DMS53 treated with DMSO at 0.1 percent for 48 hours (cell line): ENCODE data around the gene GPR78.

Source experiments
- DNase-seq: peaks from one replicate; lab custom pipeline; 2025; ENCODE audit not compliant: unreplicated experiment; lab: John Stamatoyannopoulos, UW

Gene GPR78

DNA sequence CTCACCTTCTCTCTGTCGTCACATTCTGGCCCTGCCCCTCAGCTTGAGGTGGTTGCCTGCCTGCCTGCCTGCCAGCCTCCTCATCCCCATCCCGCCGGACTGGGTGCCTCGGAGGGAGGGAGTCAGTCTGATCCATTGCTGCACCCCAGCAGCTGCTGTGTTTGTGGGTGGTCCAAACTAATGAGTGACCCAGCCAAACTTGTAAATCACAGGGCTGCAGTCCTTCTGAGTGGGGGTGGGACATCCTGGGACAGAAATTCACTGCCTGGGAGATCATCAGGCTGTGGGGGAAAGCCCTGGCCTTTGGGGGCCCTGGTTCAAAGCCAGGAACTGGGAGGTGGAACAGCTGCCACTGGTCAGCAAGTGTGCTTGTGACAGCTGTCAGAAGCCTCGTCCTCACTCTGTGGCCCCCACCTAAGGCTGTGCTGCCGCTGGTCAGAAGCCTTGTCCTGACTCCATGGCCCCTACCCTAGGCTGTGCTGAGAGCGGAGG lies 5.6 kb downstream of the GPR78 start:
- no peak for DNase-seq

DNA sequence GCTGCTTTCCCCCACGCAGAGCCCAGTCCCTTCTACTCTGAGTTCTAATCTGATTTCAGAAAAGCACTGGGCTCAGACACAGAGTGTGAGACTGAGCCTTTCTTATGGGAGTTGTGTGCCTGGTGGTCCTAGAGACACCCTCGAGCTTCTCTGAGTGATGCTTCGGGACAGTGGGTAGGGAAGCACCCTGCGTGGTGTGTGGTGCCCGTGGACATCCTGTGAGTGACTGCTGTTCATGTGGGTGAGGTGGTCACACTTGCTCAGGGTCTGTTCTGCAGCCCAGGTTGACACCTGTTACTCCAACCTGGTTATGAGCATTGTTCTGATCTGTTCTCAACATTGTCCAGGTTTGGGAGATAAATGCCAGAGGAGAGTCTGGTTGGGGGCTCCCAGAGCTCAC lies 6.1 kb downstream of the GPR78 start:
- no peak for DNase-seq

DNA sequence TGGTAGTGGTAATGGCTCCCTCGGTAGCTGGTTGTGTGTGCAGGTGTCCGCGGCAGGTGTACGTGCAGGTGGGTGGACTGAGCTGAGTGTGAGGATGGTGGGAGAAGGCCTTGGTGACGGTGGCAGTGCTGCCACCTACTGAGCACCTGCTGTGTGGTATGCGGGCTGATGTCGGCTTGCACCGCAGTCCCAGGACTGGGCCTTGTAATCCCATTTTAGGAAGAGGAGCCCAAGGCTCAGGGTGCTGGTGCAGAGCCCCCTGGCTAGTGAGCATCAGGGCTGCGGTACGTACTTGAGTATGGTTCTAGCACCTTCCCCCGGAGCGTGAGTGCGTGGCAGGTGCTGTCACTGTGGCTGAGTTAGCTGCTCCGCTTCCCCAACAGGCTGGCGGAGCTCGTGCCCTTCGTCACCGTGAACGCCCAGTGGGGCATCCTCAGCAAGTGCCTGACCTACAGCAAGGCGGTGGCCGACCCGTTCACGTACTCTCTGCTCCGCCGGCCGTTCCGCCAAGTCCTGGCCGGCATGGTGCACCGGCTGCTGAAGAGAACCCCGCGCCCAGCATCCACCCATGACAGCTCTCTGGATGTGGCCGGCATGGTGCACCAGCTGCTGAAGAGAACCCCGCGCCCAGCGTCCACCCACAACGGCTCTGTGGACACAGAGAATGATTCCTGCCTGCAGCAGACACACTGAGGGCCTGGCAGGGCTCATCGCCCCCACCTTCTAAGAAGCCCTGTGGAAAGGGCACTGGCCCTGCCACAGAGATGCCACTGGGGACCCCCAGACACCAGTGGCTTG lies 6.7 kb downstream of the GPR78 start:
- no peak for DNase-seq

DNA sequence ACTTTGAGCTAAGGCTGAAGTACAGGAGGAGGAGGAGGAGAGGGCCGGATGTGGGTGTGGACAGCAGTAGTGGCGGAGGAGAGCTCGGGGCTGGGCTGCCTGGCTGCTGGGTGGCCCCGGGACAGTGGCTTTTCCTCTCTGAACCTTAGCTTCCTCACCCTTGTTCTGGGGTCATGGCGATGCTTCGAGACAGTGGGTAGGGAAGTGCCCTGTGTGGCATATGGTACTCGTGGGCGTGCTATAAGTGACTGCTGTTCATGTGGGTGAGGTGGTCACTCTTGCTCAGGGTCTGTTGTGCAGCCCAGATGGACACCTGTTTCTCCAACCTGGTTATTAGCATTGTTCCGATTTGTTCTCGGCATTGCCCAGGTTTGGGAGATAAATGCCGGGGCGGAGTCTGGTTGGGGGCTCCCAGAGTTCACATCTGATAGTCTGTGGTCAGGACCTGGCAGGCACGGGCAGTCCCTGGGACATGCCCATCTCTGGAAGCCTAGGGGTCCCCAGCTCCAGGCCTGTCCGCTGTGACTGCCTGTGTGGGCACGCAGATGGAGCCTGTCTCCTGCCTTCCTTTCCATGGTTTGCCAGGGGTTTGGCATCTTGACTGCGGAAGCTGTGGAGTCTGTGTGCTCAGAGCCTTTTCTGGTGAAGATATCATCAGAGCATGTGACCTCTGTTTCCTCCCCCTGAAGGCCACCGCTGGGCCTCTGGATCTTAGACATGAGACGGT lies 7.4 kb downstream of the GPR78 start:
- no peak for DNase-seq

DNA sequence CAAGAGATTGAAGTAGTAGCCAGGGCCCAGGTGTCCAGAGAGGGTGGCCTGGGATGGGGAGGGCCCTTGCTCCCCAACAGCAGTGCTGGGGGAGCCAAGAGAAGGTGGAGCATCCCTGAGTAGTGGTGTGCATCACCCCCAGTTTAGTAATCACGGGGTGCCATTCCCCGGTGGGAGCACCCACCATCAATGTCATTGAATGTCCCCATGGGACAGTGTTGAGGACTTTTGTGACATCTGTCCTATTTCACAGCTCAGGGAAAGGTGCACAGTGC lies 7.9 kb downstream of the GPR78 start:
- DNase-seq: no peak

DNA sequence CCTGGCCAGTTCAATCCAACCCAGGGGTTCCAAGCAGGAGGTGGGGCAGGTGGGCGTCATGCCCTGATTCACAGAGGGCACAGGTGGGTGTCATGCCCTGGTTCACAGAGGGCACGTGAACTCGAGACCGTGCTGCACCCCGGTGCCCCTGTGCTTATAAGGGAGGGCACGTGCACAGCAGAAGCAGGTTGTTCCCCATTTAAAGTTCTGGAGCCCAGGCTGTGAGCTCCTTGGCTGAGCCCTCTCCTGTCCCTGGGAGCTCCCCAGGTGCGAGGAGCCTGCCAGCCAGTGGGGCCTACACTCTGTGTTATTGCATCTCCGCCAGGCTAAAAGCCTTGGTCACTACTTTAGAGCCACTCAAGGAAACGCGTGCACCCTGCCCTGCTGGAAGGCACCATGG lies 9.1 kb downstream of the GPR78 start:
- DNase-seq: no peak

DNA sequence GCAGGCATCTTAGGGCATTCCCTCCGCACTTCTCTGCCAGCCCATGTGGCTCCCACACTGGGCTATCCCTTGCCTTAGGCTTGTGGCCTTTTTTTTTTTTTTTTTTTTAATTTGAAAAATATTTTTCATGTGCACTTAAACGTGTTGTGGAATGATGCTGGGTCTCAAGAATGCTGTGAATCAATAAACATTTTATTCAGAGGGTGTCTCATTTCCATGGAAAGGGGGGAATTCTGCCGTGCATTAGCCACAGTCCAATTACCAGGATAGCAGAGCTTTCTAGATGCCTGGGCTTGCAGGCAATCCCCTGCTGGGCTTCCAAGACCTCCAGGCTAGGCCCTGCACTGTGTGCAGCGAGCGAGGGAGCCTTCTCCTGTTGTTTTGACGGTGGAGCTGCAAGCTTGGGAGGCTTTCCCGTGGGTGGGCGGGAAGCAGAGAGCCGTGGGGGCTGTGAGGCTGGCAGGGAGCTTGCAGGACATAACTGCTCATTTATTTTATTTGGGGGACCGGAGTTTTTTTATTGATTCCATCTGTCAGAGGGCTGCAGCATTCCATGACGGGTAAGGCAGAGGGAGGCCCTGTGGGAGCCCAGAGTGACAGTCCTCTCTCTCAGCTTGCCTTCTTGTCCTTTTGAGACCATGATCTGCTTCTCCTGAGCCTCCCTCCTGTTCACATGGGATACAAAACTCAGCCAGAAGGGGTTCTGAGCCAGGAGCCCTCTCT lies 9.8 kb downstream of the GPR78 start:
- DNase-seq: no peak

DNA sequence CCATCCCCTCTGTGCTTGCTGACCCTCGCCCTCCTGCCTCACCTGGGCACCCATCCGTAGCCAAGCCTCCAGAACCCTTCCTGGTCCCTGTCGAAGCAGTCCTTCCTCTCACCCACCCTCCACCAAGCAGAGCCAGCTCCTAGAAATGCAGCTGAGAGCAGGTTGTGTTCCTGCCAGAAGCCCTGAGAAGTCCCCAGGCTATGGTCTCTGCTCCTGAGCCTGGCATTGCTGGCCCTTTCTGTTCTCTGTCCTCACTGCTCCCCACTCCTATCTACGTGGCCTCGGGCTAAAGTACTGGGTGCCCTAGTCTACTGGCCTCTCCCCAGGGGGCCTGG lies 10.3 kb downstream of the GPR78 start:
- no peak for DNase-seq

DNA sequence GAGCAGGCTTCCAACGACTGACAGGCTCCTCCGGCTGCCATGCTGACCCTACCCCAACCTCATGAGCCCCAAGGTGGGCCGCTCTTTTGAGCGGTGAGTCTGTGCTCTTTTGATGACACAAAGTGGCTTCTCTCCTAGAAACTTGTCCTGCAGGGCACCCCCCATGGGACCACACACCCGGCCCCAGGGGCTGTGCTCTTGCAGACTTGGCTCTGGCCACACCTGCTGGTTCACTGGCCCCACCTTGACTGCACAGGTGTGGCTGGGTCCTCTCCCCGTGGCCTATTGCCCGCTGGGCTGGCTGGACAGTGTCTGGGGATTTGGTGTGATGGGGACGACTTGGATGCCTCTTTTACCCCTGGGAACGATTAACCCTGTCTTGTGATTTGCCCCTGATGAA lies 10.9 kb downstream of the GPR78 start:
- DNase-seq: no peak

DNA sequence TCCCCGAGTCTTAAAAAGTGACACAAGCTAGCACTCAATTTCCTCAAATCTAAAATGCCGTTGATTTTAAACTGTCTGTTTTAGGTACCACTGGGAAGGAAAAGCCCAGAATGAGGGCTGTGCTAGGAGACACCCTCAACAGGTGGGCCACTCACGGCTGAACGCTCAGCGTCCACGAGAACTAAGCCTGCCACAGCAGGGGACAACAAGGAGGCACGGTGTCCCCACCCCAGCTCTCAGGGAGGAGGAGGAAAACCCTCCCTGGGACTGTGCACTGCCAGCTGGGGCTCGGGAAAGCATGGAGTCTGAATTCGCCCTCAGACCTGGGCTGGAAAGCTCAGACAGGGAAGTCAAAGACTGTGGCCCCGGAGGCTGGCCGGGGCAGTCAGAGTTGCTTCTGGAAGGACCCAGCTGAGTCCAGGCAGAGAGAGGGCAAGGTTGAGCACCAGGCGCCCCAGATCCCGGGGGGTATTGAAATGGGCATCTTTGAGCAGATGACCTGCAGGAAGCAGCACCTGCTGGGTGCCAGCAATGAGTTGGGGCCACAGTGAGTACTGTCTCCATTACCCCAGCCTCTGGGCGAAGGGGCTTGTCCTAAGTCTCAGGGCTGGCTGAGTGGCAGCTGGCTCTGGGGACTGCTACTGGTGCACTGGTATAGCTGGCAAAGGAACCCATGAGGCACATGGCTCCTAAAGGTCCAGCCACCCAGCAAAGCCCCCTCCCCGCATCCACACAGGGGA lies 11.6 kb downstream of the GPR78 start:
- DNase-seq: no peak

DNA sequence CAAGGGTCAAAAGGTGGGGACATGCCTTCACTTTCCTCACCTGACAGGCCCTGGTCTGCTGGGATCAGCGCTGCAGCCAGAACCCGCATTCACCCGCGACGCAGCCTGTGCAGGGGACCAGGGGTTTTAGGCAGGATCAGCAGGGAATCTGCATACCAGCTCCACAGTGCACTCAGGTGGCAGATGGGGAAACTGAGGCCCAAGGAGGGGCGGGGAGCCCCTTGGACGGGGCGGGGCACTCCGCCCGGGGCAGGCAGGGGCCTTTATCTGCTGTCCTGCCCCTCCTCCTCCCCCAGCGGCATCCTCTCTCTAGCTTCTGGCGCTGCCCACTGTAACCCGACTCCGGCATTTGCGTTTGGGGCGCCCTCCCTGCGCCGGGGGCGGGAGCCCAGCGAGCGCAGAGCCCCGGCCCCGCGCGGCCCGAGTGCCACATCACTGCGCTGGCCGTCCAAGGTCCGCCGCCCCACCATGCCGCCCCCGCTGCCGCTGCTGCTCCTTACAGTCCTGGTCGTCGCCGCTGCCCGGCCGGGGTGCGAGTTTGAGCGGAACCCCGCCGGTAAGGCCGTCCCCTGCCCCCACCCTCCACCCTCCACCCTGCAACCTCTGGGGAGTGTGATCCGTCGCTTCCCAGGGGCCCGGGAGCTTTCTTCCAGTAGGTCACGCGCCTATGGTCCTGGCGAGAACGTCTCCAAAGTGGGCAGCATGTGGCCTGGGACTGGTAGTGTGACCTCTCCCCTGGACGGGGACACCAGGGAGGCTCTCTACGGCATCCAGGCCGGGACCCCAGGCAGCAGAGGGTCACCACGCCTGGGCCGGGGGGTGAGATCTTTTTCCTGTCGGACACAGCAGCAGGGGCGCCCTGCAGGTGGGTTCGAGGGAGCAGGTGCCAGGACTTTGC lies 12.4 kb downstream of the GPR78 start, which contains the start of gene CPZ:
Gene CPZ (plus strand): TSS at position 400 of the 898 bp plus-strand sequence. CDS start 69 bp downstream, at position 469.
- no peak for DNase-seq

DNA sequence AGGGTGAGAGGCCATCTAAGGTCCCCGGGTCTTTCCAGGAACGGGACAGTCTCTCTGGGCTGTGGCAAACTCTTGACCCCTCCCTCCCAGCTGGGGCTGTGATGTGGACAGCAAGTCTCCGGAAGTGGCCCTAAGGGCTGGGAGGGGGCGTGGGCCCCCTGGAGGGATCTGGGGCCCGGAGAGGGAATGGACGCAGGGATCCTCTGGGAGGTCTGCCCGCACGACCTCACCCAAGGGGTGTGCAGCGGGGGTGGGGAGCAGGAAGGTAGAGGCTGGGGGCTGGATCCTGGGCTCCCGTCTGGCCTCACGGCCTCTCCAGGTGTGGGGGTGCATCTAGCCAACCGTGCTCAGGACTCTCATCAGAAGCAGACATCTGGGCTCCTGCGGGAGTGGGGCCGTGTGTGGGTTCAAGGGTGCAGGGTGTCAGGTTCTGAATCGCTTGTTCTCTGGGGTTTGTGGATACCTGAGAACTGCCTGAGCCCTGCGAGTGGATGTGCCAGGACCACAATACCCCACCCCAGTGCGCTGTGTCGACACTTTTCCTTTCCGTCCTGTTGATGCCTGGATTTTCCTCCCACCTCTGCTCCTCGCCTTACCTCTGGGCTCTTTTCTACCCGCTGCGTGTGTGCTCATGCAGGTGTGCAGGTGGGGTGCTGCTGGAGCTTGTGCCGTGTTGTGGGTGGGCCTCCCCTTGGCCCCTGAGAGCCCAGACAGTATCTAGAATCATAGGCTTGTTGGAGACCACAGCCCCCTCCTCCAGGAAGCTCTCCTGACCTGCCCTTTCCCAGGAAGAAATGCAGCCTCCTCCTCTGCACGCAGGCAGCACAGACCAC lies 13.3 kb downstream of the GPR78 start:
- no peak for DNase-seq

DNA sequence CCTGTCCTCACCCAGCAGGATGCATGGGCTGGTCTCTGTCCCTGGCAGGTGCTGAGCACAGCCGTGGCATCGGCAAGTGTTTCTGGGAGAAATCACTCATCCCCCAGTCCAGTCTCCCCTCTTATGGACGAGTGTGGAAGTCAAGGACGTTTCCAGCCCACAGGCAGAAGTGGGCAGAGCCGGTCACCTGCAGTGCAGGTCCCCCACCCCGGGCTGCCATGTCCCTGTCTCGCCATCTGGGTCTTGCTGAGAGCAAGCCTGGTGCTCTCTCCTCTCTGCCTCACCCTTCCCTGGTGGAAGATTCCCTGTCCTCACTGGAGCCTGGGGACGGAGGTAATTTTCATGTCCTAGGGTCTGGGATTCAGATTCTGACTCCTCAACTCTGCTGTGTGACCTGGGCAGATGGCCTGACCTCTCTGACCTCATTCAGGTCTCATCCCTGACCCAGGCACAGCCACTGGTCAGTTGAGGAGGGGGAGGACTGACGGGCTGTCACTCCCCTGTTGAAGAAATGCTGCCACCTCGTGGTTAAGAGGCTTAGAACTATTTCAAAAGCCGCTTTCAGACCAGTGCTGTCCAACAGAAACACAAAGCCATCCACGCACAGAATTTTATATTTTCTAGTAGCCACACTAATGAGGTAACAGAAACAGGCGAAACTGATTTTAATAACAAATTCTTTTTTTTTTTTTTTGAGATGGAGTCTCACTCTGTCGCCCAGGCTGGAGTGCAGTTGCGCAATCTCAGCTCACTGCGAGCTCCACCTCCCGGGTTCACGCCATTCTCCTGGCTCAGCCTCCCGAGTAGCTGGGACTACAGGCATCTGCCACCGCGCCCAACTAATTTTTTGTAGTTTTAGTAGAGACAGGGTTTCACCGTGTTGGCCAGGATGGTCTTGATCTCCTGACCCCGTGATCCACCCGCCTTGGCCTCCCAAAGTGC lies 14.2 kb downstream of the GPR78 start:
- peak; percentile 63 for DNase-seq

DNA sequence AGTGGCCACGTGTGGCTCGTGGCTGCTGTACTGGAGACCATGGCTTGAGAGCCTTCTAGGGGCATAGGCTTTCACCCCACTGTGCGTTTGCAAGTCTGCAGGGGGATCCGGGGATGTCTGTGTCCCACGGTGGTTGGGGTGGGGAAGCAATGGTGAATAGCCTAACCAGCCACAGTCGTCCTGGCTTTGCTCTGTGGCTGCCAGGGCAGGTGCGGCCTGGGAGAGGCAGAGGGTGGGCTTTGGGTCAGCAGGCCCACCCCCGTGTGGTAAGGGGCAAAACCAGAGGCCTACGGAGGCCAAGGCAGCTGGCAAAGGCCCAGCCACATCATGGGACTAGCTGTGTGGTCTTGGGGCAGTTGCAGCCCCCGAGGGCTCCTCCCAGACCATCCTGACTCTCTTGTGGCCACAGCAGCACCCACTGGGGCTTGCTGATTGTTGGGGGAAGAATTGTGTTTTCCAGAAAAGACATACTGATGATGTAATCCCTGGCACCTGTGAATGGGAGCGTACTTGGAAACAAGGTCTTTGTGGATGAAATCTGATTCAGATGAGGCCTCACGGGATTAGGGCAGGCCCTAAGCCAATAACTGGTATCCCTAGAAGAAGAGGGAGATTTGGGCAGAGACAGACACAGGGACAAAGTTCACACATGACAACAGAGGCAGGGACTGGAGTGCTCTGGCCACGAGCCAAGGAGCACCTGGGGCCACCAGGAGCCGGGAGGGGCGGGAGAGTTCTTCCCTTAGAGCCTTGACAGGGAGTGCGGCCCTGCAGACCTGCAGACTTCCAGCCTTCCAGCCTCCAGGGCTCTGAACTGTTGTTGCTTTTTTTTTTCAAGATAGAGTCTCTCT lies 15.3 kb downstream of the GPR78 start:
- no peak for DNase-seq

DNA sequence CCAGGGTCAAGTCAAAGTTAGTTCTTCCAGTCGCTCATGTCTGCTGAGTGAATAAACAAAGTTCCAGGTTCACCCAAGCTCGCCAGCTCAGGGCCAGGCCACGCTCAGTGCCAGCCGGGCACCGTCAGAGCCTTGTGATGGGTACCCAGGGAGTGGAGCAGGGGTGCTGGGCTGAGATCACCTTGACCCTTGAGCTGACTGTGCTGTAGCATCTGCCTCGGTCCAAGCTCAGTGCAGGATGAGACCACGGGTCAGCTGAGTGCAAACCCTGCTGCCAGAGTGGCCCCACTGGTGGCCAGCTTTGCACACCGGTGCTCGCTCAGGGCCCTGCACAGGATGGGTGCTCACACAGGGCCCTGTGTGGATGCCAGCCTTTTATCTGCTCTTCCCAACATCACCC lies 16.7 kb downstream of the GPR78 start:
- DNase-seq: no peak

DNA sequence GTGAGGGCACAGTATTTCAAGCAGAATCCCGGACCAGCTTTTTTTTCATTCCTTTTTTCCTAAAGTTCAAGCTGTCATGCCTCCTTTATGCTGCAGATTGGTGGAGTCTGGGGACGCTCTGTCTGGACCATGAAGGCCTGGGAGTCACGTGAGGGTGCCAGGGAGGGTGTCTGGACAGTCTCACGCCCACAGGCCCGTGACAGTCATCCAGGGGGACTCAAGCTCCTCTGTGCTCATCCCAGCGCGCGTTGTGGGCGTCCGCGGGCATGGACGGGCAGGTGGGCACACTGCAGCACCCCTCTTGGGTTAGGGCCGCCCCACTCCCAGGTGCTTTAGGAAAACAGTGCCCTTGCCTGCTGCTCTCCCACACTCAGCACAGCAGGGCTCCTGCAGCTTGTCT lies 17.1 kb downstream of the GPR78 start:
- DNase-seq: no peak

DNA sequence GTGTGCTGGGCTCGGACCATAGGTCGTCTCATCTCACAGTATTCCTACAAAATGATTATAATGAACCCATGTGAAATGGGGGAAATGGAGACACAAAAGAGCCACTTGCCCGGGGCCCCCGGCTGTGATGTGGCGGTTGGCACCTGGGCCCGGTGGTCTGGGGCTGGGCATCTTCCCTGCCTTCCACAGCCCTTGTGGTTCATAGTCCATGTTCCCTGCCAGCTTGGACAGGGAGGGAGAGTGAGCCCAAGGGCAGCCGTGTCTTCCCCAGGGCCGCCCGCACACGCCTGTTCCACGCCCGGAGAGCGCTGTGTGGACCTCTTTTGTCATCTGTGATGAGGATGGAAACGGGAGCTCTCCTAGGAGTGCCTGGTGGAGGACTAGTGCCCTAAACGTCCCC lies 17.6 kb downstream of the GPR78 start:
- DNase-seq: no peak
